AG04450 (cell line): ENCODE measurements around the gene PHKG1. TPM values are rescaled to one million over a fixed set of nuclear protein-coding genes. Genes with fewer than 3 reads are reported as not detected.
"Not testable (repeated sequence)": the region's sequence is repeated elsewhere in the genome, so short reads cannot be mapped to it uniquely, and the experiment has no call there.

Experiments used
- CTCF ChIA-PET: fragments of 300-600, 350-600 bp; formaldehyde crosslinking; extraction: SDS; loops from one replicate; lab custom pipeline; 2022; ENCODE audit warnings: antibody characterized with exemption, inconsistent platforms; lab: Charles Lee
- POLR2A ChIA-PET: fragments of 350-600 bp; formaldehyde crosslinking; extraction: SDS; loops from one replicate; lab custom pipeline; 2021; ENCODE audit warnings: antibody characterized with exemption, inconsistent platforms; lab: Yijun Ruan, JAX
- DNase-seq: peaks from one replicate; pipeline ENCODE4 v3.0.0-alpha.2; 2011; ENCODE audit warnings: low read depth, low spot score
- H3K27ac ChIP-seq: one replicate; pipeline ENCODE4 v1.5.1; 2012; ENCODE audit warnings: low read depth, low read length, control low read depth
- H3K27me3 ChIP-seq: one replicate; pipeline ENCODE4 v1.6.0; 2012; ENCODE audit warnings: low read length; ENCODE audit not compliant: control insufficient read depth, insufficient read depth
- H3K4me3 ChIP-seq: 2 replicates; pipeline ENCODE4 v1.5.1; 2011; ENCODE audit warnings: mild to moderate bottlenecking, low read depth, low read length, control low read depth
- H3K9me3 ChIP-seq: 2 replicates; pipeline ENCODE4 v1.5.1; 2012; ENCODE audit warnings: low read length; ENCODE audit not compliant: control insufficient read depth, insufficient read depth
- polyA minus RNA-seq: library from RNA; depleted of rRNA, polyadenylated mRNA; stranded (reverse); fragments of >200 nt; gene quantifications from 2 replicates; pipeline ENCODE4 v1.2.3, GENCODE V29; 2011; rRNA and poly(A)+ RNA removed
- polyA plus RNA-seq: library from polyadenylated mRNA; depleted of rRNA; stranded (reverse); fragments of >200 nt; gene quantifications from 2 replicates; pipeline ENCODE4 v1.2.3, GENCODE V29; 2011; rRNA removed
- TF ChIP-seq, protein P1 (sequence below): IDR thresholded peaks from 2 replicates; pipeline ENCODE4 v1.5.1; 2011; ENCODE audit warnings: low read depth, low read length, control low read depth, inconsistent platforms

PHKG1 gene
- polyA plus RNA-seq (0.20 and 0.26 TPM in 2 replicates), polyA minus RNA-seq (0.17 and 0.60 TPM in 2 replicates)

GRCh38 chr7:56092789-56093531 lies at the start of gene PHKG1:
Gene PHKG1, minus strand, starts transcription at chr7:56092952. Its CDS starts 4,011 bp downstream, at chr7:56088941.
- H3K27me3 ChIP-seq: no peaks in the 10 kb centered on the region
- POLR2A ChIA-PET: interaction anchor here (0.6 to 1.3 kb wide), 4 partner anchors 9 to 71 kb away, joined by 3 to 8 read pairs (median 4); partner anchors contain the start of gene SUMF2
- H3K4me3 ChIP-seq: no peak within 1 kb of the TSS

DNA sequence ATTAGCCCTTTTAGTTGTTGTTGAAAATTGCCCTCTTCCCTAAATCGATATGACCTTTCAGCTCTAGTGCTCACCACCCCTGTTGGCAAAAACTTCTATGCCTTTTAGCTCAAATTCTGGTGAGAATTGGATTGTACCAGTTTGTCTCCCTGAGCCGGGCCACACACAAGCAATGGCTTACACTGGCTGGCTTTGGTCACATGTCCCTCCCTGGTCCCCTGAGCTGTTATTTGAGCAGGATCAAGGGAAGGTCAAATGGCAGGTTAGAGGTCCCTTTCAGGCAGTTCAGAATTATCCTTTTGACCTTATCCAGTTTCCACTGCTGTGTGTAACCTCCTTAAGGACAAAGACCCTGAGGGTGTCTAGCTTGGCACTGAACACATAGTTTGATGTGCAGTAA lies 38.3 kb upstream of the PHKG1 start:
- POLR2A ChIA-PET, H3K27me3 ChIP-seq, H3K4me3 ChIP-seq, DNase-seq, H3K27ac ChIP-seq, H3K9me3 ChIP-seq: not testable (repeated sequence)
- CTCF ChIA-PET: interaction anchor here (0.6 kb wide), 1 partner anchor 458 kb away, joined by 5 read pairs; no protein-coding TSS in a partner anchor

More at GRCh38 chr7:56092789-56093531, at the start of gene PHKG1:
- TF ChIP-seq, protein P1, sequence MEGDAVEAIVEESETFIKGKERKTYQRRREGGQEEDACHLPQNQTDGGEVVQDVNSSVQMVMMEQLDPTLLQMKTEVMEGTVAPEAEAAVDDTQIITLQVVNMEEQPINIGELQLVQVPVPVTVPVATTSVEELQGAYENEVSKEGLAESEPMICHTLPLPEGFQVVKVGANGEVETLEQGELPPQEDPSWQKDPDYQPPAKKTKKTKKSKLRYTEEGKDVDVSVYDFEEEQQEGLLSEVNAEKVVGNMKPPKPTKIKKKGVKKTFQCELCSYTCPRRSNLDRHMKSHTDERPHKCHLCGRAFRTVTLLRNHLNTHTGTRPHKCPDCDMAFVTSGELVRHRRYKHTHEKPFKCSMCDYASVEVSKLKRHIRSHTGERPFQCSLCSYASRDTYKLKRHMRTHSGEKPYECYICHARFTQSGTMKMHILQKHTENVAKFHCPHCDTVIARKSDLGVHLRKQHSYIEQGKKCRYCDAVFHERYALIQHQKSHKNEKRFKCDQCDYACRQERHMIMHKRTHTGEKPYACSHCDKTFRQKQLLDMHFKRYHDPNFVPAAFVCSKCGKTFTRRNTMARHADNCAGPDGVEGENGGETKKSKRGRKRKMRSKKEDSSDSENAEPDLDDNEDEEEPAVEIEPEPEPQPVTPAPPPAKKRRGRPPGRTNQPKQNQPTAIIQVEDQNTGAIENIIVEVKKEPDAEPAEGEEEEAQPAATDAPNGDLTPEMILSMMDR: peak; percentile 21; the same call in 1 of the 2 replicates
- Histone ChIP-seq H3K27ac (peak within 1 kb of the TSS; percentile 39), H3K9me3 (no peaks in the 10 kb centered on the region)
- DNase-seq: peak; percentile 50
- CTCF ChIA-PET: interaction anchor here (0.5 to 3.9 kb wide), 21 partner anchors 8 to 813 kb away, joined by 3 to 23 read pairs (median 4); partner anchors contain the start of gene CHCHD2

DNA sequence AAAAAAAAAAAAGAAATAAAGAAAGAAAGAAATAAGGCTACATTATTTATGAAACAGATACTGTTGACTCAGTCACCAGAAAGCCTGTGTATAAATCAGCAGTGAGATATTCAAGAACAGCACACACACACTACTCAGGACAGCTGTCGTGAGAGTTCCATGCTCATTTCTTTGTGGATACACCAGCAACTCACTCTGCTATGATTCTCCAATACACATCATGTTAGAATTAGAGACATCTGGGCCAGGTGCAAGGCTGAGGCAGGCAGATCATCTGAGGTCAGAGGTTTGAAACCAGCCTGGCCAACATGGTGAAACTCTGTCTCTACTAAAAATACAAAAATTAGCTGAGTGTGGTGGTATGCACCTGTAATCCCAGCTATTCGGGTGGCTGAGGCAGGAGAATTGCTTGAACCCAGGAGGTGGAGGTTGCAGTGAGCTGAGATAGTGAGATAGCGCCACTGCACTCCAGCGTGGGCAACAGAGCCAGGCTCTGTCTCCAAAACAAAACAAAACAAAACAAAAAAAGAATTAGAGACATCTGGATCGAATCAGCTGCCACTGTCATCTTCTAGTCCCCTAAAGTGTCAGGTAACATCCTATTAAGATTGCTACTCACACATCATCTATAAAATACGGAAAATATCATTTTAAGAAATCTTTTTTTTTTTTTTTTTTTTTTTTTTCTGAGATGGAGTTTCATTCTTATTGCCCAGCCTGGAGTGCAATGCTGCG lies 34.7 kb upstream of the PHKG1 start:
- CTCF ChIA-PET: no interaction called here
- H3K4me3 ChIP-seq: no peak overlapping the region
- TF ChIP-seq, protein P1: no peak
- no peak overlapping the region for H3K27ac ChIP-seq
- DNase-seq: no peak
- no peaks in the 10 kb centered on the region for H3K9me3 ChIP-seq
- no peaks in the 10 kb centered on the region for H3K27me3 ChIP-seq
- POLR2A ChIA-PET: interaction anchor here (0.7 kb wide), 1 partner anchor 1102 kb away, joined by 4 read pairs; no protein-coding TSS in a partner anchor

GRCh38 chr7:56125831-56126230 lies 33.1 kb upstream of the PHKG1 start:
- H3K27me3 ChIP-seq: no peaks in the 10 kb centered on the region
- H3K4me3 ChIP-seq: no peak overlapping the region
- TF ChIP-seq, protein P1: no peak
- no peak for DNase-seq
- no peak overlapping the region for H3K27ac ChIP-seq
- H3K9me3 ChIP-seq: no peaks in the 10 kb centered on the region
- ChIA-PET POLR2A (no interaction called here), CTCF (no interaction called here)

DNA sequence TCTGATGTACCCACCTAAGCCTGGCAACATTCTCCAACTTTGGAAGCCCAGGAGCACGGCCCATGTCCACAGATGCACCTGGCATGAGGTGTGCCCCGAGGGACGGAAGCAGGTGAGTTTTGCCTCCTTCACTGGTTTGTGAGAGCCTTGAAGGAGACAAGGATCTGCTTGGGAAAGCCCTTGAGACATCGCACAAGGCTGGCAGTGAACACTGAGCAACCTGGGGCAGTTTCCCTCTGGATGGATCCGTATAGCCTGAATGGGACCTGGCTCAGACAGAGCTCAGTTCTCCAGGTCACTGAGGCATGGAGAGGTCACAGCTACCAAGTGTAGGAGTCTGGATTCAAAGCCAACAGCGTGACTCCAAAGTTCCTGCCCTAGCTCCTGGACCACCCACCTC lies 32.2 kb upstream of the PHKG1 start:
- no peaks in the 10 kb centered on the region for H3K27me3 ChIP-seq
- ChIA-PET CTCF (no interaction called here), POLR2A (no interaction called here)
- DNase-seq: no peak
- H3K4me3 ChIP-seq: no peak overlapping the region
- no peaks in the 10 kb centered on the region for H3K9me3 ChIP-seq
- TF ChIP-seq, protein P1: no peak
- no peak overlapping the region for H3K27ac ChIP-seq
